HG03025 (cell line): Measurements from ENCODE around the gene ADPRHL1.

Experiments used
- ATAC-seq: cut with Tn5 transposase; IDR thresholded peaks from one replicate; pipeline ENCODE4 v1.9.1; 2021; ENCODE audit warnings: mild to moderate bottlenecking, moderate library complexity; ENCODE audit not compliant: unreplicated experiment, low FRiP score

Gene ADPRHL1

GRCh38 chr13:113452942-113453901 is at the start of gene ADPRHL1:
ADPRHL1 (minus strand) TSS chr13:113453488; CDS start chr13:113453437, 51 bp downstream.
- no peak for ATAC-seq

- ATAC-seq: no peak
Observed at GRCh38 chr13:113502686-113503085, 49.4 kb upstream of the ADPRHL1 start.

- ATAC-seq: no peak
Observed at GRCh38 chr13:113500530-113501265, 47.4 kb upstream of the ADPRHL1 start.

- ATAC-seq: no peak
Observed at GRCh38 chr13:113499936-113500335, 46.6 kb upstream of the ADPRHL1 start.

- ATAC-seq: no peak
Observed at GRCh38 chr13:113498905-113499304, 45.6 kb upstream of the ADPRHL1 start.

- no peak for ATAC-seq
Observed at GRCh38 chr13:113497217-113497616, 43.9 kb upstream of the ADPRHL1 start.

GRCh38 chr13:113495494-113496210 is 42.4 kb upstream of the ADPRHL1 start:
- no peak for ATAC-seq

GRCh38 chr13:113493315-113493951 is 40.1 kb upstream of the ADPRHL1 start:
- no peak for ATAC-seq

- no peak for ATAC-seq
Observed at GRCh38 chr13:113491982-113492381, 38.7 kb upstream of the ADPRHL1 start.

GRCh38 chr13:113491418-113491883 is 38.2 kb upstream of the ADPRHL1 start:
- ATAC-seq: no peak

- ATAC-seq: peak; percentile 74
Observed at GRCh38 chr13:113490496-113491417, 37.5 kb upstream of the ADPRHL1 start, which contains the start of gene DCUN1D2. DCUN1D2 (minus strand) TSS chr13:113490711; CDS start chr13:113490669, 42 bp downstream.

GRCh38 chr13:113489549-113490495 is 36.5 kb upstream of the ADPRHL1 start:
- peak; percentile 20 for ATAC-seq

GRCh38 chr13:113489171-113489548 is 35.9 kb upstream of the ADPRHL1 start:
- ATAC-seq: no peak

GRCh38 chr13:113488283-113488682 is 35.0 kb upstream of the ADPRHL1 start:
- no peak for ATAC-seq

GRCh38 chr13:113486698-113487097 is 33.4 kb upstream of the ADPRHL1 start:
- no peak for ATAC-seq

GRCh38 chr13:113485545-113485944 is 32.3 kb upstream of the ADPRHL1 start:
- ATAC-seq: no peak

- no peak for ATAC-seq
Observed at GRCh38 chr13:113483504-113484293, 30.4 kb upstream of the ADPRHL1 start.
